HCT116 (cell line): ENCODE results near the gene OCA2. TPM values are rescaled to one million over a fixed set of nuclear protein-coding genes. Genes with fewer than 3 reads are reported as not detected.

Experiments
- ATAC-seq: fragments of 200-7000 bp; cut with Tn5 transposase; 2 replicates; pipeline ENCODE4 v1.9.1; 2020; ENCODE audit warnings: mild to moderate bottlenecking, moderate library complexity
- BruUV-seq: library from RNA; stranded (reverse); fragments of 400-500 nt; replicated peaks from 2 replicates; lab custom pipeline; 2021; lab: Mats Ljungman, UMichigan
- CTCF ChIA-PET: fragments of 300-600 bp; sonication (Branson Sonifier 250); formaldehyde crosslinking; loops from one replicate; lab custom pipeline; 2021; ENCODE audit warnings: antibody characterized with exemption; lab: Charles Lee
- POLR2A ChIA-PET: fragments of 300-600, 350-600 bp; sonication (Branson Sonifier 250); formaldehyde crosslinking; loops from one replicate; lab custom pipeline; 2021; ENCODE audit warnings: antibody characterized with exemption; lab: Charles Lee
- RAD21 ChIA-PET, 2 experiments: fragments of 300-600 bp; sonication (Branson Sonifier 250); formaldehyde crosslinking; loops; one replicate each; lab custom pipeline; 2023; ENCODE audit warnings: low total read pairs in 2 of 2; ENCODE audit not compliant: uncharacterized antibody in 2 of 2, unreplicated experiment in 2 of 2, low non-redundant PET in 1 of 2; lab: Charles Lee
- DNase-seq: peaks from one replicate; pipeline ENCODE4 v3.0.0-alpha.2; 2010; ENCODE audit warnings: low read depth, low spot score
- H2AFZ ChIP-seq: fragments of 200-600 bp; shearing (Covaris generic), sonication (generic); 2 replicates; pipeline ENCODE4 v1.6.1; 2017; ENCODE audit warnings: low read depth, mixed run types, mixed read lengths, antibody characterized with exemption, low read length; ENCODE audit not compliant: poor library complexity, severe bottlenecking
- H3K27ac ChIP-seq: 2 replicates; pipeline ENCODE4 v1.5.1; 2012; ENCODE audit warnings: low read depth, low read length
- H3K27me3 ChIP-seq: fragments of 200-600 bp; sonication (generic); 2 replicates; pipeline ENCODE4 v1.6.1; 2016; ENCODE audit warnings: mixed run types, low read length, mixed read lengths; ENCODE audit not compliant: insufficient read depth
- H3K36me3 ChIP-seq, 2 experiments: fragments of 200-500 bp in 1 of 2; fragments of 200-600 bp in 1 of 2; sonication (Bioruptor generic) in 1 of 2; sonication (generic) in 1 of 2; 2 replicates each; pipeline versions ENCODE4 v1.5.1 to v1.6.1; 2014 to 2016; ENCODE audit warnings: low read length in 2 of 2, inconsistent platforms in 1 of 2, mixed read lengths in 1 of 2, mixed run types in 1 of 2; ENCODE audit not compliant: insufficient read depth in 2 of 2, control insufficient read depth in 1 of 2
- H3K4me1 ChIP-seq, 2 experiments: fragments of 200-600 bp in 1 of 2; sonication (generic) in 1 of 2; 2 replicates each; pipeline versions ENCODE4 v1.5.1 to v1.6.1; 2012 to 2017; ENCODE audit warnings: low read length in 2 of 2, inconsistent platforms in 1 of 2, mild to moderate bottlenecking in 1 of 2, mixed read lengths in 1 of 2, mixed run types in 1 of 2, moderate library complexity in 1 of 2; ENCODE audit not compliant: insufficient read depth in 2 of 2, control insufficient read depth in 1 of 2
- H3K4me2 ChIP-seq: fragments of 200-600 bp; sonication (generic); 2 replicates; pipeline ENCODE4 v1.6.1; 2017; ENCODE audit warnings: mixed run types, low read length, mixed read lengths
- H3K4me3 ChIP-seq, 2 experiments: fragments of 200-600 bp in 1 of 2; sonication (generic) in 1 of 2; replicated peaks in 1 of 2; 2 replicates each; pipeline ENCODE4 v1.5.1; 2011 to 2016; ENCODE audit warnings: low read length in 2 of 2, control low read depth in 1 of 2, low read depth in 1 of 2, mild to moderate bottlenecking in 1 of 2, mixed read lengths in 1 of 2, mixed run types in 1 of 2
- H3K79me2 ChIP-seq: fragments of 200-600 bp; sonication (generic); 2 replicates; pipeline ENCODE4 v1.6.1; 2017; ENCODE audit warnings: mild to moderate bottlenecking, mixed run types, low read length, moderate library complexity, mixed read lengths; ENCODE audit not compliant: insufficient read depth
- H3K9ac ChIP-seq: fragments of 200-600 bp; sonication (generic); 2 replicates; pipeline ENCODE4 v1.6.1; 2016; ENCODE audit warnings: low read length, mixed read lengths
- H3K9me2 ChIP-seq: fragments of 200-600 bp; sonication (generic), shearing (Covaris generic); 2 replicates; pipeline ENCODE4 v1.6.1; 2017; ENCODE audit warnings: mixed run types, mild to moderate bottlenecking, moderate library complexity; ENCODE audit not compliant: insufficient read depth
- H3K9me3 ChIP-seq, 2 experiments: fragments of 200-500 bp in 1 of 2; fragments of 200-600 bp in 1 of 2; sonication (Bioruptor generic) in 1 of 2; sonication (generic) in 1 of 2; 2 replicates each; pipeline ENCODE4 v1.6.1; 2014 to 2017; ENCODE audit warnings: low read length in 2 of 2, mixed read lengths in 2 of 2, inconsistent platforms in 1 of 2, low read depth in 1 of 2, mild to moderate bottlenecking in 1 of 2, mixed run types in 1 of 2, moderate library complexity in 1 of 2; ENCODE audit not compliant: control insufficient read depth in 1 of 2, insufficient read depth in 1 of 2
- H4K20me1 ChIP-seq: fragments of 200-600 bp; sonication (generic), shearing (Covaris generic); 2 replicates; pipeline ENCODE4 v1.6.1; 2017; ENCODE audit warnings: mixed run types, mild to moderate bottlenecking, moderate library complexity; ENCODE audit not compliant: insufficient read depth
- ATF3 ChIP-seq: IDR thresholded peaks from 2 replicates; pipeline ENCODE4 v1.6.1; 2012
- FOSL1 ChIP-seq: IDR thresholded peaks from 2 replicates; pipeline ENCODE4 v1.6.1; 2012; ENCODE audit warnings: low read depth
- POLR2A ChIP-seq: IDR thresholded peaks from 2 replicates; pipeline ENCODE4 v1.7.0; 2011; ENCODE audit warnings: borderline replicate concordance; ENCODE audit not compliant: insufficient read depth, insufficient read length; ENCODE audit errors: extremely low read depth
- RAD21 ChIP-seq: IDR thresholded peaks from 2 replicates; pipeline ENCODE4 v1.6.1; 2012; ENCODE audit warnings: low read depth, mild to moderate bottlenecking
- TCF7L2 ChIP-seq: IDR thresholded peaks from 2 replicates; pipeline ENCODE4 v1.7.0; 2011; ENCODE audit warnings: borderline replicate concordance, inconsistent platforms; ENCODE audit not compliant: insufficient read depth, insufficient read length; ENCODE audit errors: extremely low read depth
- ZNF274 ChIP-seq: fragments of 200-500 bp; sonication (Bioruptor generic); IDR thresholded peaks from 2 replicates; pipeline ENCODE4 v1.6.1; 2014; ENCODE audit warnings: mild to moderate bottlenecking, low read depth, low read length, inconsistent platforms
- intact Hi-C: fragments of 100-400 bp; cut with micrococcal nuclease; formaldehyde crosslinking; loops from 2 replicates; pipeline ENCODE4 v1.10.0; 2022
- total RNA-seq: library from RNA; stranded (reverse); gene quantifications from one replicate; pipeline ENCODE4 v1.2.1, GENCODE V29; 2021; ENCODE audit not compliant: unreplicated experiment
- TF ChIP-seq, protein P1 (sequence below): IDR thresholded peaks from 2 replicates; pipeline ENCODE4 v1.6.1; 2011; ENCODE audit warnings: mild to moderate bottlenecking, low read length, moderate library complexity; ENCODE audit not compliant: insufficient replicate concordance; ENCODE audit errors: extremely low read depth
- TF ChIP-seq, protein P2 (sequence below): IDR thresholded peaks from 2 replicates; pipeline ENCODE4 v1.6.1; 2012; ENCODE audit warnings: low read depth

OCA2 gene
- total RNA-seq, 1 experiment from 2014 or later, result not detected

DNA sequence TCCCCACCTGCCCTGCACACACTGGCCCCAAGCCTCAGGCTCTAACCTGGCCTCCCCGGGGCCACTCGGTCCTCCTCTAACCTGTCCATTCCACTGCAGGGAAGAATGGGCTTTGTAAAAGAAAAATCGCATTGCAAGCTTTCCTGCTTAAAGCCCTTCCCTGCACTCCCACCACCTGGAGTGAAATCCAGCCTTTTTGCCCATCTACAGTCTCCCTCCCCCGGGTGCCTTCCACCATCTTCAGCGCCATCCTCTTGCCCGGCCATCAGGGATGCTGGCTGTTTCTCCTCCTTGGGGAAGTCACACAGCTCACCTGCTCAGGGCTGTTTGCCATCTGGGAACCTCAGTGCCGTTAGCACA is 266.9 kb downstream of the OCA2 start:
- no peaks in the 10 kb centered on the region for H3K4me1 ChIP-seq
- ChIA-PET POLR2A (no interaction called here), CTCF (no interaction called here), RAD21 (no interaction called here)
- no peak overlapping the region for H2AFZ ChIP-seq
- H3K4me3 ChIP-seq, result no peak overlapping the region
- no peak overlapping the region for H3K4me2 ChIP-seq
- no peaks in the 10 kb centered on the region for H3K27me3 ChIP-seq
- peaks cover 4 to 32% of the 10 kb centered on the region in 2 experiments; a peak in 2 of 4 replicates for H3K9me3 ChIP-seq
- H3K79me2 ChIP-seq, result no peaks in the 10 kb centered on the region
- ATAC-seq, result no peak
- H3K36me3 ChIP-seq, result no peaks in the 10 kb centered on the region
- TF ChIP-seq TCF7L2 (no peak), POLR2A (no peak), ZNF274 (no peak), RAD21 (no peak), FOSL1 (no peak), ATF3 (no peak)
- TF ChIP-seq, protein P1, sequence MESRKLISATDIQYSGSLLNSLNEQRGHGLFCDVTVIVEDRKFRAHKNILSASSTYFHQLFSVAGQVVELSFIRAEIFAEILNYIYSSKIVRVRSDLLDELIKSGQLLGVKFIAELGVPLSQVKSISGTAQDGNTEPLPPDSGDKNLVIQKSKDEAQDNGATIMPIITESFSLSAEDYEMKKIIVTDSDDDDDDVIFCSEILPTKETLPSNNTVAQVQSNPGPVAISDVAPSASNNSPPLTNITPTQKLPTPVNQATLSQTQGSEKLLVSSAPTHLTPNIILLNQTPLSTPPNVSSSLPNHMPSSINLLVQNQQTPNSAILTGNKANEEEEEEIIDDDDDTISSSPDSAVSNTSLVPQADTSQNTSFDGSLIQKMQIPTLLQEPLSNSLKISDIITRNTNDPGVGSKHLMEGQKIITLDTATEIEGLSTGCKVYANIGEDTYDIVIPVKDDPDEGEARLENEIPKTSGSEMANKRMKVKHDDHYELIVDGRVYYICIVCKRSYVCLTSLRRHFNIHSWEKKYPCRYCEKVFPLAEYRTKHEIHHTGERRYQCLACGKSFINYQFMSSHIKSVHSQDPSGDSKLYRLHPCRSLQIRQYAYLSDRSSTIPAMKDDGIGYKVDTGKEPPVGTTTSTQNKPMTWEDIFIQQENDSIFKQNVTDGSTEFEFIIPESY, result no peak
- TF ChIP-seq, protein P2, sequence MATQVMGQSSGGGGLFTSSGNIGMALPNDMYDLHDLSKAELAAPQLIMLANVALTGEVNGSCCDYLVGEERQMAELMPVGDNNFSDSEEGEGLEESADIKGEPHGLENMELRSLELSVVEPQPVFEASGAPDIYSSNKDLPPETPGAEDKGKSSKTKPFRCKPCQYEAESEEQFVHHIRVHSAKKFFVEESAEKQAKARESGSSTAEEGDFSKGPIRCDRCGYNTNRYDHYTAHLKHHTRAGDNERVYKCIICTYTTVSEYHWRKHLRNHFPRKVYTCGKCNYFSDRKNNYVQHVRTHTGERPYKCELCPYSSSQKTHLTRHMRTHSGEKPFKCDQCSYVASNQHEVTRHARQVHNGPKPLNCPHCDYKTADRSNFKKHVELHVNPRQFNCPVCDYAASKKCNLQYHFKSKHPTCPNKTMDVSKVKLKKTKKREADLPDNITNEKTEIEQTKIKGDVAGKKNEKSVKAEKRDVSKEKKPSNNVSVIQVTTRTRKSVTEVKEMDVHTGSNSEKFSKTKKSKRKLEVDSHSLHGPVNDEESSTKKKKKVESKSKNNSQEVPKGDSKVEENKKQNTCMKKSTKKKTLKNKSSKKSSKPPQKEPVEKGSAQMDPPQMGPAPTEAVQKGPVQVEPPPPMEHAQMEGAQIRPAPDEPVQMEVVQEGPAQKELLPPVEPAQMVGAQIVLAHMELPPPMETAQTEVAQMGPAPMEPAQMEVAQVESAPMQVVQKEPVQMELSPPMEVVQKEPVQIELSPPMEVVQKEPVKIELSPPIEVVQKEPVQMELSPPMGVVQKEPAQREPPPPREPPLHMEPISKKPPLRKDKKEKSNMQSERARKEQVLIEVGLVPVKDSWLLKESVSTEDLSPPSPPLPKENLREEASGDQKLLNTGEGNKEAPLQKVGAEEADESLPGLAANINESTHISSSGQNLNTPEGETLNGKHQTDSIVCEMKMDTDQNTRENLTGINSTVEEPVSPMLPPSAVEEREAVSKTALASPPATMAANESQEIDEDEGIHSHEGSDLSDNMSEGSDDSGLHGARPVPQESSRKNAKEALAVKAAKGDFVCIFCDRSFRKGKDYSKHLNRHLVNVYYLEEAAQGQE, result no peak
- H3K9ac ChIP-seq, result no peak overlapping the region
- no peaks in the 10 kb centered on the region for H4K20me1 ChIP-seq
- intact Hi-C loops, result no loop called here
- no peaks in the 10 kb centered on the region for H3K9me2 ChIP-seq
- no peak for DNase-seq
- no peak overlapping the region for H3K27ac ChIP-seq
- BruUV-seq, result no TSS peak
